Measurements from ENCODE around the gene AK5. TPM values are rescaled to one million over a fixed set of nuclear protein-coding genes. Genes with fewer than 3 reads are reported as not detected.

The AK5 gene
- total RNA-seq, 1 donor from 2014 or later: 1.0 TPM

DNA sequence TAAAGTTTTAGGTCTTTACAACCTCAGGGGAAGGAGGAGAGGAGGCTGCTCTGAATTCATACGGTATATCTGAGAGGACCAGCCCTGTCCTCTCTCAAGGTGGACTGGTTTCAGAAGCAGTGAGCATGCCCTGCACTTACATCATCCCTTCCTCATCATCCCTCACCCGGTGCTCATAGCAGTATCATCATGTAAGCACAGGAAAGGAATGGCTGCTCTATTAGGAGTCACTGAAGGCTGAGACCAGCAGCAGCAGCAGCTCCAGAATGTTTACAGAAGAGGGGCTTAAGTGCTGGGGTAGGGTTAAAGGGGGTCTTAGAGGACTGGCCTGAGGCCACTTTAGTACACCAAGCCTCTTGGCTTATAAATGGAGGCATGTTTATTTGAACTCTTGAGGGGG lies 185.9 kb downstream of the AK5 start:
- Histone ChIP-seq H3K27ac (replicated peaks) (no peak overlapping the region), H3K4me1 (no peaks in the 10 kb centered on the region), H3K27me3 (ENCODE audit: low read depth) (no peaks in the 10 kb centered on the region), H3K4me3 (no peak overlapping the region), H3K9me3 (replicated peaks) (peaks cover 3% of the 10 kb centered on the region), H3K36me3 (no peaks in the 10 kb centered on the region)
- no peak for TF ChIP-seq CTCF (IDR thresholded peaks at IDR 0.05; ENCODE audit: borderline replicate concordance)
- intact Hi-C loops (cut with micrococcal nuclease): no loop called here
- no peak for DNase-seq

GRCh38 chr1:77468257-77468948 lies 186.6 kb downstream of the AK5 start:
- no peak for DNase-seq
- intact Hi-C loops (cut with micrococcal nuclease): no loop called here
- TF ChIP-seq CTCF (IDR thresholded peaks at IDR 0.05; ENCODE audit: borderline replicate concordance): no peak
- Histone ChIP-seq H3K4me1 (no peaks in the 10 kb centered on the region), H3K4me3 (no peak overlapping the region), H3K36me3 (no peaks in the 10 kb centered on the region), H3K27me3 (ENCODE audit: low read depth) (no peaks in the 10 kb centered on the region), H3K9me3 (replicated peaks) (peaks cover 6% of the 10 kb centered on the region), H3K27ac (replicated peaks) (no peak overlapping the region)

DNA sequence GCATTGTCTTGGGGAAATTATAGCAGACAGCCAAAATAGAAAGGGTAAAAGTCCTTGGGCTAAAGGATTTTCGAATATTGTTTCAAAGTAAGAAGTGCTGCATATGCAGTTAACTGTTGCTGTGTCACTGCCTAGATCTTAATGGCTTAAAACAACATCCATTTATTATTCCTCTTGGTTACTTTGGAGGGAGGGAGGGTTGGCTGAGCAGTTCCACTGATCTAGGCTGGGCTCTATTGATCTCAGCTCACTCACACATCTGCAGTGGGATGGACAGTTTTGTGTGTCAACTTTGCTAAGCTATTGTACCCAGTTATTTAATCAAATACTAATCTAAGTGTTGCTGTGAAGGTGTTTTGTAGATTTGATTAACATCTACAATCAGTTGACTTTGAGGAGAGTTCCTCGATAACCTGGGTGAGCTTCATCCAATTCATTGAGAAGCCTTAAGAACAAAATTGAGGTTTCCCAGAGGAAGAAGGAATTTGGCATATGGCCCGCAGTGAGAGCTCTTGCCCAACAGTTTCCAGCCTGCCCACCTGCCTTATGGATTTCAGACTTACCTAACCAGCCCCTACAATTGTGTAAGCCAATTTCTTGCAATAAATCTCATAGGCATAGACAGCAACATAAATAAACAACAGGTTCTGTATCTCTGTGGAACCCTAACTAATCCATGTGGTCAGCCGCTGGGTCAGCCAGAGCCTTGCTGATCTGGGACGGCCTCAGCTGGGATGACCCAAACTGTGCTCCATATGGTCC lies 187.3 kb downstream of the AK5 start:
- intact Hi-C loops (cut with micrococcal nuclease): no loop called here
- Histone ChIP-seq H3K9me3 (replicated peaks) (peaks cover 6% of the 10 kb centered on the region), H3K27me3 (ENCODE audit: low read depth) (no peaks in the 10 kb centered on the region), H3K4me3 (no peak overlapping the region), H3K4me1 (no peaks in the 10 kb centered on the region), H3K27ac (replicated peaks) (no peak overlapping the region), H3K36me3 (no peaks in the 10 kb centered on the region)
- DNase-seq: no peak
- TF ChIP-seq CTCF (IDR thresholded peaks at IDR 0.05; ENCODE audit: borderline replicate concordance): no peak

DNA sequence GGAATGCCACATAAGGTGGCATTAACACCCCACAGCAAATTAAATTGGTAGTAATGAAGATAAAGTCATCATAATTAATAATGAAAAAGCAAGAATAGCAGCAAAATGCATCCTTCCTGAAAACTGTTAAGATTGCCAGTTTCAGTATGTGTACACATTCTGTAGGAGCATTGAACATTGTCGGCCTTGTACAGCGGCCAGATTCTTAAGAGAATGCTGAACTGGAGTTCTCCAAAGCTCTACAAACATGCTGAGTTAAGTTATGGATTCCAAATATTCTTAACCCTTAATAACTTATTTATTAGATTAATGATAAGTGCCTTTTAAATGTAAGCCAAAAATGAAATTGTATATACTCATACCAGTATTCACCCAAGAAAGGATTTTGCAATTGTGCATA lies 189.9 kb downstream of the AK5 start:
- Histone ChIP-seq H3K9me3 (replicated peaks) (peaks cover 6% of the 10 kb centered on the region), H3K27me3 (ENCODE audit: low read depth) (no peaks in the 10 kb centered on the region), H3K4me3 (no peak overlapping the region), H3K36me3 (no peaks in the 10 kb centered on the region), H3K27ac (replicated peaks) (no peak overlapping the region), H3K4me1 (no peaks in the 10 kb centered on the region)
- no peak for DNase-seq
- no peak for TF ChIP-seq CTCF (IDR thresholded peaks at IDR 0.05; ENCODE audit: borderline replicate concordance)
- intact Hi-C loops (cut with micrococcal nuclease): no loop called here

DNA sequence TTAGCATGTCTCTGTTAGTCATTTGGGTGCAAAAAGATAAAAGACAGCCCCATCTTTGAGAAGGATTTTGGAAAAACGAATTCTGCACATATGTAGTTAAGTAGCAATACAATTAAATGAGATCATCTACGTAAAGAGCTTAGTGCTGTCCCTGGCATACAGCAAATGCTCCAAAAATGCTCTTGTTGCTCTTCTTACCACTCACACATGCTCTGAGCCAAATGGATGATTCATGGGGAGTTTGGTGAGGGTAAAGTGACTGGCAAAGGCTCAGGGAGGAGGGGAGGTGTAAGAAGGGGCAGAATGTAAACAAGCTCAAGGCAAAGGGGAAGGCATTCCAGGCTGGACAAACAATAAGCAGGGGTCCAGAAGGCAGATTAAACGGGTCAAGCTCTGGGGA lies 191.9 kb downstream of the AK5 start:
- Histone ChIP-seq H3K9me3 (replicated peaks) (peaks cover 6% of the 10 kb centered on the region), H3K36me3 (no peaks in the 10 kb centered on the region), H3K27me3 (ENCODE audit: low read depth) (peaks cover 8% of the 10 kb centered on the region), H3K4me1 (no peaks in the 10 kb centered on the region), H3K27ac (replicated peaks) (no peak overlapping the region), H3K4me3 (no peak overlapping the region)
- no peak for DNase-seq
- intact Hi-C loops (cut with micrococcal nuclease): no loop called here
- TF ChIP-seq CTCF (IDR thresholded peaks at IDR 0.05; ENCODE audit: borderline replicate concordance): no peak
